Renal cortex interstitium (tissue), 11 donors: ENCODE results near the gene GTSE1. TPM values are rescaled to one million over a fixed set of nuclear protein-coding genes. Genes with fewer than 3 reads are reported as not detected.
A peak's percentile ranks its signal among the peaks of the same experiment; 100 is the strongest.
"Not testable (repeated sequence)": the region's sequence is repeated elsewhere in the genome, so short reads cannot be mapped to it uniquely, and the experiment has no call there.

ENCODE experiments used
- DNase-seq, 11 donors: peaks; one replicate each; pipeline ENCODE4 v3.0.0-alpha.2; 2013; ENCODE audit warnings: low read depth in 9 of 11, low spot score in 4 of 11; ENCODE audit errors: extremely low read depth in 1 of 11
- polyA plus RNA-seq, 3 donors: library from polyadenylated mRNA; unstranded; fragments of 120-200 nt; gene quantifications; one replicate each; pipeline ENCODE4 v1.2.1, GENCODE V29; 2013; ENCODE audit not compliant: insufficient read length in 3 of 3

Gene GTSE1
- polyA plus RNA-seq, 3 donors: 17.2 to 19.3 (median 17.9) TPM

DNA sequence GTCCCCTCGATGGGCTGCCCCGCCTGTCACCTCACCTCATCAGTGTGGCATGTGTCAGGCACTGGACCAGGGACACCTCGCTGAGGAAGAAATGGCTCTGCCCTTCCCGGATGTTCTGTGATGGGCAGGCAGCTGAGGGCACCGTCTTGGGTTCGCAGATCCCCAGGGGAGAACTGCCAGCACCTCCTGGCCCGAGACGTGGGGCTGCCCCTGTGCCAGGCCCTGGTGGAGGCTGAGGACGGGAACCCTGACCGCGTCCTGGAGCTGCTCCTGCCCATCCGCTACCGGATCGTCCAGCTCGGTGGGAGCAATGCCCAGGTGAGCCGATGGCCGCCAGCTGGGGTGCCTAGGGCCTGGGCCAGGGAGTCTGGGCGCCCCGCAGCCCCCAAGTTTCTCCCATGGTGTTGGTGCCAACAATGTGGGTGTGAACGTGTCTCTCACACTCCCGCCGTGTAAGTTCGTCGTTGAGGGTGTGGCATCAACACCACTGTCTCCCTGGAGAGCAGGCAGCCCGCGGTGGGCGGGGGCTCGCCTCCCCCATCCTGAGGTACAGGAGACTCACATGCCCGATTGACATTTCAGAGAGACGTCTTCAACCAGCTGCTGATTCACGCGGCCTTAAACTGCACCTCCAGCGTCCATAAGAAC, 7.3 kb upstream of the GTSE1 start:
- no peak for DNase-seq

DNA sequence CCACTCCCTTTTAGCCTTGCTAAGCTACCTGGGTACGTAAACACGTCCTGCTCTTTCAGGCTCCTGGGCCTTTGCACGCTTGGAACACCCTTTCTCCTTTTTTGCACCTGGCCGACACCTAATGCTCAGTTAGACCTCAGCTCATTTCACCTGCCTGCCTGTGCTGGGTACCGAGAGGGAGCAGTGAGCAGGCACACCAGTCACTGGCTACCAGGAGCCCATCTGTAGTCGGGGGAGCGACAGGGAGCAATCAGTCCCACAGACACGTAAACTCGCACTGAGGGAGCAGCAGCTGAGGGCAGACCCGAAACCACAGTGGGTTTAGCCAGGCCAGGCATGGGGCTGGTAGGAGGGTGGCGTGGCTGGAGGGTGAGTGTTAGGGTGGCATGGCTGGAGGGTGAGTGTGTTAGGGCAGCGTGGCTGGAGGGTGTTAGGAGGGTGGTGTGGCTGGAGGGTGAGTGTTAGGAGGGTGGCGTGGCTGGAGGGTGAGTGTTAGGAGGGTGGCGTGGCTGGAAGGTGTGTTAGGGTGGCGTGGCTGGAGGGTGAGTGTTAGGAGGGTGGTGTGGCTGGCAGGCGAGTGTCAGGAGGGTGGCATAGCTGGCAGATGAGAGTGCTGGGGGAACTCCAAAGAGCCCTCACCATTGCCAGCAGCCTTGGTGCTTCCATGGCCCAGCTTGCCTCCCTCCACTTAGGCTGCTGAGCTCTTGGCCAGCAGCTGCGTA, 6.4 kb upstream of the GTSE1 start:
- DNase-seq: no peak

DNA sequence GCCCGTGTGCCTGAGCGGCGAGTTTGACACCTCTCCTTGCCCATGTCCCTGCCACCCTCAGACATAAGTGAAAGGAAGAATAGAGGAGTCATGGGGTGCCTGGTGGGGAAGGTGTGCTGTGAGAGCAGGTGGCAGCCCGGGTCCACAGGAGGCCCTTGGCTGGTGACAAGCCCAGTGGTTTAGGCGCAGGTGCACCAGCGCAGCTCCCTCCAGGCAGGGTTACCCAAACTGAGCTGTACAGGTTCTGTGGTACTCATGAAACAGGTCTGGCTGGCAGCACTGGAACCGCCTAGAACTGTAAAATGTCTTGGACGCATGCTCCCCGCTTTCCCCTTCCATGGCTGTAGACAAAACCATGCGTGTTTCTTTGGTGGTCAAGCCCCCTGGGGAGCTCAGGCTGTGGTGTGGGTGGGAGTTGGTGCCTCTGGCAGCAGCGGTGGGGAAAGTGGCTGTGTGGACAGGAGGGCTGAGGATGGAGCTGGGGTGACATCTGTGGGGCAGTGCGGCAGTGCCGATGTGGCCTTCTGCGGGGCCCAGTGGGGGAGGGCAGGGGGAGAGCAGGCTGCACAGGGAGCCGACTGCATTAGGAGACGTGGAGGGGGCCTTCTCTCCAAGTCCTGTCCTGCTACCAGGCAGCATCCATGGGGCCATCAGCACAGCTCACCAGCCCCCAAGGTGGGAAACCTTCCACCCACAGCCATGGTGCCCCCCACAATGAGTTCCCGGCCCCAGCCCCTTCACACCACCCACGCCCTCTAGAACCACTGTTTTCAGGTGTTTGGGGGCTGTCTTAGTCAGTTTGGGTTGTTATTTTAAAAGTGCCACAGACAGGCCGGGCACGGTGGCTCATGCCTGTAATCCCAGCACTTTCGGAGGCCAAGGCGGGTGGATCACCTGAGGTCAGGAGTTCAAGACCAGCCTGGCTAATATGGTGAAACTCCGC, 5.6 kb upstream of the GTSE1 start:
- DNase-seq: no peak

DNA sequence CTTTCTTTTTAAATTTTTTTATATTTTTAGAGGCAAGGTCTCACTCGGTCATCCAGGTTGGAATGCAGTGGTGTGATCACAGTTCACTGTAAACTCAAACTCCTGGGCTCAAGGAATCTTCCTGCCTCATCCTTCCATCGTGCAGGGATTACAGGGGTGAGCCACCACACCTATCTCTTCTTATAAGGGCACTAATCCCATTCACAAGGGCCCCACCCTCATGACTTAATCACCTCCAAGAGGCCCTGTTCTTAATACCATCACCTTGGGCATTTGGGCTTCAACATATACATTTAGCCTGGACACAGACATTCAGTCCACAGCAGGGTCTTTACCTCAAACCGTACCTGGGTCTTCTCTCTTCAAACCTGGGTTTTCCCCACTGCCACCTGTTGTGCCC, 4.5 kb upstream of the GTSE1 start:
- DNase-seq: no peak

DNA sequence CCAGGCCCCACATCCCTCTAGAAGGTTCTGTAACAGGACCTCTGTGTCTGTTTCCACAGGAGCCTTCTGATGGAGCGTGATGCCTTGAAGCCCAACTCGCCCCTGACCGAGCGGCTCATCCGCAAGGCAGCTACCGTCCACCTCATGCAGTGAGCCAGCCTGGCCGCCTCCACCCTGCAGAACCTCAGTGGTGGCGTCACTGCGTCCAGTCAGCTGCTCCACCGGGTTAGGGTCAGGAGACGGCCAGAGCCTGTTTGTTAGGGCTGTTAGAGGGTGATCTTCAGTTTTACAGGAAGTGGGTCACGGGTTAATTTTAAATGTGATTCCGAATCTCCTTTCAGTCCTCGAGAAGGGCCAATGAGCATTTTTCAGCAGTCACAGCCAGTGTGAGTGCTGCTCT, 3.9 kb upstream of the GTSE1 start:
- no peak for DNase-seq

DNA sequence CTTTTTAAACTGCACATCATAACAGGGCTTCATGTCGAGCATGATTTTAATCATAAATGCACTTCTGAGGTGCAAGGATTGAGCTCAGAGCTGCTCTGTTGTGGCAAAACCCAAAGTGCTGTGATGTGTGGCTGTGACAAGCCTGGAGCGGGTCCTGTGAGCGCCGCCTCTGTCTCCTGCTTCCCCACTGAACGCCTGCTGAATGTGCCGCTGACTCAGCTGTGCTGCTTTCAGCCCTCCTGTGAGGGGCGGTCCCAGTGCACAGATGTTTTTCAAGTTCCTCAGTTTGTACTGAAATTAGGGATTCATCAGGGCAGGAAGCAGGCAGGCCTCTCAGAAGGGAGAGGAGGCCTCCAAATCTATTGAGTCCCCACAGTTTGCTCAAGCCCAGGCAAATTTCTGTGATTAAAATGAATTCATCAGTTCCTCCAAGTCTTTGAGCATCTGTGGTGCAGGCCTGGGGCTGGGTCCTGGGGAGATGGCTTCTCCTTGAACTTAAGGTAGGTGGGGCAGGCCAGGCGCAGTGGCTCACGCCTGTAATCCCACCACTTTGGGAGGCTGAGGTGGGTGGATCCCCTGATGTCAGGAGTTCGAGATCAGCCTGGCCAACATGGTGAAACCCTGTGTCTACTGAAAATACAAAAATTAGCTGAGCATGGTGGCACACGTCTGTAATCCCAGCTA, 3.0 kb upstream of the GTSE1 start:
- DNase-seq: no peak

DNA sequence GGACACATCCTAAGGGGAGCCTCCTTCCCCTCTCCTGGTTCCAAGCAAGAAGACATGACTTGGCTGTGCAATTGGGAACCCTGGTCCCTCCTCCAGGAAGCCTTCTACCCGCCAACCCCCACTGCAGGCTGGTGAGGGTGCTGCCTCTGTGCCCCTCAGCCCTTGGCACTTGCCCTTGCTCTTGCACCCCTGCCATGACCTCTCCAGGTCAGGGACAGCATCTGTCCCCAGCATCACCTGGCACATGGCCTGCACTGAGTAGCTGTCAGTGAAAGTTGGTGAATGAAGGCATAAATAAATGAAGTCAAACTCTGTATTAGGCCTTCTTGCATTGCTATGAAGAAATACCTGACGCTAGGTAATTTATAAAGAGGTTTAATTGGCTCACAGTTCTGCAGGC, 1.9 kb upstream of the GTSE1 start:
- no peak for DNase-seq

DNA sequence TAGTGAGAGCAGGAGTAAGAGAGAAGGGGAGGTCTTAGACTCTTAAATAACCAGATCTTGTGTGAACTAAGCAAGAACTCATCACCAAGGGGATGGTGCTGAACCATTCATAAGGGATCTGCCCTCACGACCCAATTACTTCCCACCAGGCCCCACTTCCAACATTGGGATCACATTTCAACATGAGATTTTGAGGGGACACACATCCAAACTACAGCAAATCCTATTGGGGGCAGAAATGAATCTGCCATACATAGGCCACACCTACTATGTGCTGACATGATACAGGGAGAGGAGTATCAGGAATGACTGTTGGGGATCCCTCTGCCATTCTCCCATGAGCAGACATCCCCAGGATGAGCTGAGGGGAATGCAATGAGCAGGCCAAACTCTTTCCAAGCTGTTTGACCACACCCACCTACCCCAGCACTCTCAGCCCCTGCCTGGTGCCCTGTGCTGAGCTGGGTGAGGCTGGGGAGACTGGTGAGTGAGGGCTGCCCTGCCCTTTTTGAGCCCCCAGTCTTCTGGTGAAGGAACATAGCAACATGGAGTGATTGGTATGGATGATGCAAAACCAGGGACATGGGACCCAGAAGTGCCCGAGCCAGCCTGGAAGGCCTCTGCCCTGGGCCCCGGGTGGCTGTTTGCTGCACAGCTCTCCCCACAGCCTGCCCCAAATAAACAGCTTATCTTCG, 1.2 kb upstream of the GTSE1 start:
- no peak for DNase-seq

DNA sequence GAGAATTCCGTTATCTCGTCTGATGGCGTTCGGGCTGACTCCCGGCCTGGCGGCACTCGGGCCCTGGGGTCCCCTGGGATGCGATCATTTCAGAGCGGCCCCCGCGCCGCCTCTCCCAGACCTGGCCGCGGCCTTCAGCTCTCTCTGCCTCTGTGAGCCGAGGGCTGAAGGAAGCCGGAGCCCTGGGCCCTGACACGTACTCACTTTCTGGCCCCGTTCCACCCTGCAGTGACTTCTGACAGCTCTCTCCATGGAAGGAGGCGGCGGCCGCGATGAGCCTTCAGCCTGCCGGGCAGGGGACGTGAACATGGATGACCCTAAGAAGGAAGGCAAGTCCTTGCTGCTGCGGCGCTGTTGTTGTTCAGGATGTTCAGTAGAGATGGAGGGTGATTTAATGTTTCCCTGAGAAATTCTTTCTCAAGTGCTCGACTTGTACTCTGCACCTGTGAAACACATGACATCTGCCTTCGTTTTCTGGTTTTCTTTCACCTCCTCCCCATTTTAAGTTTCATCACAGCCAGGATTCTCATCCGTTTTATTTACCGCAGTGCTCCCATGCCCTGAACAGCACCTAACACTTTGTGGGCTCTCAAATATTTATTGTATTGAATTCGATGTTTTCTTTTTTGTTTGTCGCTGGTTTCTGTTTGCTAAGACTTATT, 612 bp downstream of the GTSE1 start:
- DNase-seq: peak in 1 of 11 donors; percentile 18

DNA sequence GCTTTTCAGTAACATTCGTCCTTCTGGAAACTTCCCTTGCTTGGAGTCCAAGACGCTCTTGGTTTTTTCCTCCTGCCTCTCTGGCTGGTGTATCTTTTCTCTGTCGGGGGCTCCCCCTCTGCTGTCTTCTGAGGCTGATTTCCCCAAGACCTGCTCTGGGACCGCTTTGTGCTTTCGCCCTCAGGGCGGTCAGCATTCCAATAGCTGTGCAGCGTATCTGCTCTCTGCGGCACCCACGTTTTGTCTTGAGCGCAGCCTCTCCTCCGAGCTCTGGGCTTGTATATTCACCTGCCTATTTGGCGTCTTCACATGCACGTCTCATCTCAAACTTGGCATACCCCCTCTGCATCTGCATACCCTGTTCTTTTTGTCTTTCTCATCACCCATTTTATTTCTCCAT, 2.4 kb downstream of the GTSE1 start:
- no peak for DNase-seq

DNA sequence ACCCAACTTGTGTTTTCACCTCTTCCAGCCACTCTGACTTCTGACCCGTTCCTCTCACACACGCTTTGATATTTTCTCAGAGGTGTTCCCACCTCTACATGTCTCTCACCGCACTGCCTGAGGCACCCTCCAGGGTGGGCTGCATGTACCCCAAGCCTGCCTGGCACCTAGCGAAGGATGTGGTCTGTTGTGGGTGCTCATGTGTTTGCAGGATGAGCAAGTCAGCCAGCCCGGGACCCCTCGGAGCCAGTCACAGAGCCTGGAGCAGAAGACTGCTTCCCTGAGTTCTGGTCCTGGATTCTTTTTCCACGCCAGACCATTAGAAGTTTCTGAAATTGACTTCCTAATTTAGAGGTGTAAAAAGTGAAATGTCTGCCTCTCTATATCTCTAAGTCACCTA, 3.8 kb downstream of the GTSE1 start:
- DNase-seq: no peak

DNA sequence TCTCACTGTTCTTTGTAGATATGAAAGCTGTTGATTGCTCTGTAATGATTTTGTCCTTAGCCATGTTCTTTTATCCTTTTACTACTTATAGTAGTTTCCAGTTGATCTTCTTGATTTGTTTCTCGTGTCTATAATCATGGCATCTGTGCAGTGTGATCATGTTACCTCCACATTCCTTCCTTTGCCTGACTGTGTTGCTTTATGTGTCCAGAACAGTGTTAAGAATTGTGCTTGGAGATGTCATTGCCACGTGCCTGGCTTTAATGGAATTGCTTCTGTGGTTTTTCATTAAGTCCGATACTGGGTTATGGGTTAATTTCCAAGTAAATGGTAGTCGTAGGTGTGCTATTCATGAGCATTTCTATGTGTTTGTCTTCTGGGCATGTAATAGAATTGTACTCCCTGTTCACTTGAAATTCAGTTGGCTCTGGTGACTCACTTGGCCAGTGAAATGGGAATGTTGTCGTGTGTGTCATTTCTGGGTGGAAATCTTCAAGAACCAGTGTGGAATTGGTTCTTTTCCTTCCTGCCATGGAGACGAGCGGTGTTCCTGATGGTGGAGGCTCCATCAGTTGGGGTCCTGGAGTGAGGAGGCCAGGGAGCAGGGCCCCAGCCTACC, 6.8 kb downstream of the GTSE1 start:
- DNase-seq: no peak

DNA sequence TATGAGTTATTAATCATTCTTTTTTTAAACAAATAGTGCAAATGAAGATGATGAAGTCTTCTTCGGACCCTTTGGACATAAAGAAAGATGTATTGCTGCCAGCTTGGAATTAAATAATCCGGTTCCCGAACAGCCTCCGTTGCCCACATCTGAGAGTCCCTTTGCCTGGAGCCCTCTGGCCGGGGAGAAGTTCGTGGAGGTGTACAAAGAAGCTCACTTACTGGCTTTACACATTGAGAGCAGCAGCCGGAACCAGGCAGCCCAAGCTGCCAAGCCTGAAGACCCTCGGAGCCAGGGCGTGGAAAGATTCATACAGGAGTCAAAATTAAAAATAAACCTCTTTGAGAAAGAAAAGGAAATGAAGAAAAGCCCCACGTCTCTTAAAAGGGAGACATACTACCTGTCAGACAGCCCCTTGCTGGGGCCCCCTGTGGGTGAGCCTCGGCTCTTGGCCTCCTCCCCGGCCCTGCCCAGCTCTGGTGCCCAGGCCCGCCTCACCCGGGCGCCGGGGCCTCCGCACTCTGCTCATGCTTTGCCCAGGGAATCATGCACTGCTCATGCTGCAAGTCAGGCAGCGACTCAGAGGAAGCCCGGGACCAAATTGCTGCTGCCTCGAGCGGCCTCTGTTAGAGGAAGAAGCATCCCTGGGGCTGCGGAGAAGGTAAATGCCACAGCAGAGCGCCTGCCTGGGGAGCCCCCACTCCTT, 11.8 kb downstream of the GTSE1 start:
- DNase-seq: no peak

DNA sequence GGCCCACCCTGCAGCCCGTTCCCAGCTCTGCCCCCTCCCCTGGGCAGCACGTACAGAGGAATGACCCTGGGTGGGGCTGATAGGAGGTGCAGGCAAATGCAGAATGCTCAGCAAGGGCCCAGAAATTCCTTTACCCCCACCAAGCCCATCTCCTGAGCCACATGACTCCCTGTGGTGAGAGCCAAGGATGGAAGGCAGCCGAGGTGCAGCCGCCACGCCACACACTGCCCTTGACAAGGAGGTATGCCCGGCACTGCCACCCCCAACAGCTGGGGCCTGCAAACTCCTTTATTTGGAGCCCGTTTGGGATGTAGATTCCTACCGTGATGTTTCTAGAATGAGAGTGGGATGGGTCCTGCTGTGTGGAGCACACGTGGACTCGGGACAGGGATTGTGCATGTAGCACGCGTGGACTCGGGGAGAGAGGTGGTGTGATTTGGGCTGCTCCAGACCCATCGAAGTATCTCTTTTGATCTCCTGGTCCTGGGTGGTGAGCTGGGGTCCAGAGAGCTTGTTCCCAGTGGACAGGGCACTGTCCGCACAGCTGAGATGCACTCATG, 12.9 kb downstream of the GTSE1 start:
- no peak for DNase-seq

DNA sequence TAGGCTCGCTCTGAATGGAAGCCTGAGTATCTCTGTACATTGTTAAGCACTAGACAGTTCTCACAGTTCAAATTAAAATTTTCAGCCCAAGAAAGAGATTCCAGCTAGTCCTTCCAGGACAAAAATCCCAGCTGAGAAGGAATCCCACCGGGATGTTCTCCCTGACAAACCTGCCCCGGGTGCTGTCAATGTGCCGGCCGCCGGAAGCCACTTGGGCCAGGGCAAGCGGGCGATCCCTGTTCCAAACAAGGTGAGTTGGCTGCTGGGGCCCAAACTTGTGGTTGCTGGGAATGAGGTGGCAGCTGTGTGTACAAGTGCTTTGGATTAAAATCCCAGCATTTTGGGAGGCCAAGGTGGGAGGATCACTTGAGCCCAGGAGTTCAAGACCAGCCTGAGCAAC, 15.4 kb downstream of the GTSE1 start:
- no peak for DNase-seq

DNA sequence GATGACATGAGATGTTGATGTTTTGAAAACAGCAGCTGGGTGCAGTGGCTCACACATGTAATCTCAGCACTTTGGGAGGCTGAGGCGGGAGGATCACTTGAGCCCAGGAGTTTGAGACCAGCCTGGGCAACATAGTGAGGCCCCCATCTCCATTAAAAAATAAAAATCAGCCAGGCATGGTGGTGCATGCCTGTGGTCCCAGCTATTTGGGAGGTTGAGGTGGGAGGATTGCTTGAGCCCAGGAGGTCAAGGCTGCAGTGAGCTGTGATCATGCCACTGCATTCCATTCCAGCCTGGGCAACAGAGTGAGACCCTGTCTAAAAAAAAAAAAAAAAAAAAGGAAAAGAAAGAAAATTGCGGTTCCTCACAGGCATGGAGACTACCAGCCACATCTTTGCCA, 16.2 kb downstream of the GTSE1 start:
- DNase-seq: not testable (repeated sequence)

DNA sequence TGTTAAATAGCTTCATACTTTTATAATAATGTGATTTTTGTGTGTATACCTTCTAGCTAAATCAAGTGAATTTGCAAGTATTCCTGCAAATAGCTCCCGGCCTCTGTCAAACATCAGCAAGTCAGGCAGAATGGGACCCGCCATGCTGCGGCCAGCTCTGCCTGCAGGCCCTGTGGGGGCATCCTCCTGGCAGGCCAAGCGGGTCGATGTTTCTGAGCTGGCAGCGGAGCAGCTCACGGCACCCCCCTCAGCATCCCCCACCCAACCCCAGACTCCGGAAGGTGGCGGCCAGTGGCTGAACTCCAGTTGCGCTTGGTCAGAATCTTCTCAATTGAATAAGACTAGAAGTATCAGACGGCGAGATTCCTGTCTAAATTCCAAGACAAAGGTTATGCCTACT, 19.3 kb downstream of the GTSE1 start:
- no peak for DNase-seq
